Kidney epithelial cell (primary cell): ENCODE data around the gene LRCOL1. TPM values are rescaled to one million over a fixed set of nuclear protein-coding genes. Genes with fewer than 3 reads are reported as not detected.

Source experiments
- DNase-seq: peaks from one replicate; pipeline ENCODE4 v3.0.0-alpha.2; 2010; ENCODE audit warnings: low read depth
- H3K27me3 ChIP-seq: 2 replicates; pipeline ENCODE4 v1.6.0; 2011; ENCODE audit warnings: low read length; ENCODE audit not compliant: control insufficient read depth, insufficient read depth
- H3K36me3 ChIP-seq: 2 replicates; pipeline ENCODE4 v1.5.1; 2011; ENCODE audit warnings: low read length; ENCODE audit not compliant: control insufficient read depth, insufficient read depth
- H3K4me3 ChIP-seq: 2 replicates; pipeline ENCODE4 v1.5.1; 2011; ENCODE audit warnings: low read depth, mild to moderate bottlenecking, control low read depth, low read length
- total RNA-seq: library from RNA; depleted of rRNA; stranded (reverse); fragments of >200 nt; gene quantifications from 2 replicates; pipeline ENCODE4 v1.2.3, GENCODE V29; 2015
- TF ChIP-seq, protein P1 (sequence below): IDR thresholded peaks from 2 replicates; pipeline ENCODE4 v1.5.1; 2011; ENCODE audit warnings: mild to moderate bottlenecking, moderate library complexity, low read length, control low read depth, inconsistent platforms; ENCODE audit not compliant: insufficient read depth, poor library complexity, severe bottlenecking

The LRCOL1 gene
- total RNA-seq, 1 donor from 2014 or later, result not detected

DNA sequence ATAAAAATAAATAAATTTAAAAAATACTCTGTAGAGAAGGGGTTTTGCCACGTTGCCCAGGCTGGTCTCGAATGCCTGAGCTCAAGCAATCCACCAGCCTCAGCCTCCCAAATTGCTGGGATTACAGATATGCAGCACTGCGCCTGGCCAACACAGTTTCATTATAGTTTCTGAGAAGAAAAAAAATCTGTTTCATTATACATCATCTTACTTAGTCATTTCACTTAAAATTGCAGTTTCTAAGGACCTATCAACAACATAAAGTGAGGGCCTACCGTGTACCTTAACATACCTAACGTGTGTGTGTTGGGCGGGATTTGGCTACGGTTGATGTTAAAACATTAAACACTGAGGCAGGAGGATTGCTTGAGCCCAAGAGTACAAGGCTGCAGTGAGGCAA, 36.5 kb upstream of the LRCOL1 start:
- H3K36me3 ChIP-seq, result peaks cover 1% of the 10 kb centered on the region
- TF ChIP-seq, protein P1, sequence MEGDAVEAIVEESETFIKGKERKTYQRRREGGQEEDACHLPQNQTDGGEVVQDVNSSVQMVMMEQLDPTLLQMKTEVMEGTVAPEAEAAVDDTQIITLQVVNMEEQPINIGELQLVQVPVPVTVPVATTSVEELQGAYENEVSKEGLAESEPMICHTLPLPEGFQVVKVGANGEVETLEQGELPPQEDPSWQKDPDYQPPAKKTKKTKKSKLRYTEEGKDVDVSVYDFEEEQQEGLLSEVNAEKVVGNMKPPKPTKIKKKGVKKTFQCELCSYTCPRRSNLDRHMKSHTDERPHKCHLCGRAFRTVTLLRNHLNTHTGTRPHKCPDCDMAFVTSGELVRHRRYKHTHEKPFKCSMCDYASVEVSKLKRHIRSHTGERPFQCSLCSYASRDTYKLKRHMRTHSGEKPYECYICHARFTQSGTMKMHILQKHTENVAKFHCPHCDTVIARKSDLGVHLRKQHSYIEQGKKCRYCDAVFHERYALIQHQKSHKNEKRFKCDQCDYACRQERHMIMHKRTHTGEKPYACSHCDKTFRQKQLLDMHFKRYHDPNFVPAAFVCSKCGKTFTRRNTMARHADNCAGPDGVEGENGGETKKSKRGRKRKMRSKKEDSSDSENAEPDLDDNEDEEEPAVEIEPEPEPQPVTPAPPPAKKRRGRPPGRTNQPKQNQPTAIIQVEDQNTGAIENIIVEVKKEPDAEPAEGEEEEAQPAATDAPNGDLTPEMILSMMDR, result no peak
- DNase-seq, result no peak
- no peak overlapping the region for H3K4me3 ChIP-seq
- no peaks in the 10 kb centered on the region for H3K27me3 ChIP-seq

DNA sequence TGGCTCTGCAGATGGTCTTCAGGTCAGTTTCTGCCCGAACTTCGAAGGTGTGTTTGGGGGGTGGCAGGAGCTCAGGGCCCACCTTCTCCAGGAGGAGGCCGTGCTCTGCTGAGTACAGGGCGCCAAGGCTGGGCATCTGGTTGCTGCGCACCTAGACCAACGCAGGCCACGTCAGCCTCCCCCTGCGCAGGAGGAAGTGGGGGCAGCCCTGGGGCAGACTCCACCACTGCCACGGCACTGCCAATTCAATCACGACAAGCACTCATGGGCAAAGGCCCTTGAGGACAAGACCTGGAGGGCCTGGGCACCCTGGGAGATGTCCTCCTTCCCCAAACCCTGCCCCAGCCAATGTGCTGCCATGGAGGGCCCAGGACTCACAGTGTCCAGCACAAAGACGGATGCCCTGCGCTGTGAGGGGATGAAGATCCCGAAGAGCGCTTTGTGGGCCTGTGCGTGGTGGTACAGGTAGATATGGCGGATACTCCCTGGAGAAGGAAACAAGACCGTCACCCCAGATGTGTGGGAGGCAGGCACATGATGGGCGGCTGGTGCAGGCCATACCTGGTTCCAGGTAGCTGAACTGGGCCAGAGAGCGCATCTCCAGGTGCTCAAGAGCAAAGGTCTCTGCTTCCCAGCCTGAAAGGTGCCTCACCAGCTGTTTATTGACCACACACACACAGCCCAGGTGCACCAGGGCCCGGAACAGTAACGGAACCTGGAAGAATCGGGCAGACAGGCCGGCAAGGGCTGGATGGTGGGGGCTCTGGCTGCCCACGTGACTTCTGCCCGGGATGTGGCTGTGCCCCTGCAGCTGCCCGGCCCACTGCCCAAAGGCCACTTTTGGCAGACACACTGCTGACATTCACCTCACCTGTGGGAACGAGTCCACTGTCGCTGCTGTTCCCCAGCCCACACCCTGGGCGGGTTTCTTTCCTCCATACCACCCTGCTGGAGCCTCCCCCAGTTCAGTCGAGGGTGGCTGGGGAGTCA, 32.8 kb upstream of the LRCOL1 start:
- TF ChIP-seq, protein P1, result no peak
- H3K4me3 ChIP-seq, result no peak overlapping the region
- no peak for DNase-seq
- no peaks in the 10 kb centered on the region for H3K27me3 ChIP-seq
- peaks cover 1% of the 10 kb centered on the region for H3K36me3 ChIP-seq

DNA sequence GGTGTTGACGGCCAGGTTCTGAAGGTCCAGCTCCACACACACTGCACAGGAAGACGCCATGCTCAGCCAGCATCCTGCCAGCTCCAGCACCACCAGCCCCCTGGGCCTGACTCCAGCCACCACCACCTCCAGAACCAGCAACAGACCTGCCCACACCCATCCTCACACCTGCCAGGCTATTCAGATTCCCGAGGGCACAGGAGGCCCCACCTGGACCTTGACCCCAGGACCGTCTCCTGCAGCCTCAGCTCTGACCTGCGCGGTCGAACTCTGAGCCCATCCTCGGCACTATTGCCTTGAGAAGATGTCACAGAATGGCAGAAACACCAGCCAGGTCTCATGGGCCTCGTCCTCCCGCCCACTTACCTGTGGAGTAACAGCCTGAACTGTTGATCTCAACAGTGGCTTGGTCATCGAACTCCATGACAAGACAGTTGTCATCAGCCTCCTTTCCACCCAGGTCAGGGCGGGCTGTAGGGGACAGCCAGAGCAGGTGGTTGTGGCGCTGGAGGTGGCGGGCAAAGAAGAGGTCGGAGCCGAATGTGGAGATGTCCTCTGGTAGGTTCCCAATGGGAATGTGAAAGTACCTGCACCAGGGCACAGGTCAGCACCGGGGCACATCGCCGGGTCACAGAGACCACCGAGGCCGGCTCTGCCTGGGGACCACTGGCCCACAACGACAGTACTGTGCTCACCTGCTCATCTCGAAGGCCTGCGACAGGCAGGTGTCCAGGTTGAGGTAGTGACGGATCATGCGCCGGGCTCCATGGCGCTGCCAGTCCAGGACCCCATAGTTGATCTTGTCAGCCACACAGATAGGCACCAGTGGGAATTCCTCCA, 31.6 kb upstream of the LRCOL1 start:
- Histone ChIP-seq H3K4me3 (no peak overlapping the region), H3K36me3 (peaks cover 1% of the 10 kb centered on the region), H3K27me3 (no peaks in the 10 kb centered on the region)
- DNase-seq, result no peak
- TF ChIP-seq, protein P1, result no peak

DNA sequence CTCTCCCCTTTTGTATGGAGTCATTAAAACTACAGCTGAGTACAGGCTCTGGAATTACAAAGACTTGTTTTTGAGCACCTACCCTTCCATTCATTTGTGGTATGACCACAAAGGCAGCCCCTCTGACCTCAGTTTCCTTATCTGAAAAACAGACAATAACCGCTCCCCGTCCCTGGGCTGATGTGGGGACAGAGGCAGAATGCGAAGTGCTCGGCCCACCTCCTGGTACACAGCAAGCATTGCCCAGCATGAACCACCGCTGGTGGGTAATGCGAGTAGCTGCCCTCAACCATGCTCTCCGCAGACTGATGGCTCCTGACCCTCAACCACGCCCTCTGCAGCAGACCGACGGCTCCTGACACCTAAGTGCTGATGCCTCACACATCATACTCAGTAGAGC, 30.6 kb upstream of the LRCOL1 start:
- TF ChIP-seq, protein P1, result no peak
- Histone ChIP-seq H3K4me3 (no peak overlapping the region), H3K36me3 (peaks cover 1% of the 10 kb centered on the region), H3K27me3 (no peaks in the 10 kb centered on the region)
- no peak for DNase-seq

DNA sequence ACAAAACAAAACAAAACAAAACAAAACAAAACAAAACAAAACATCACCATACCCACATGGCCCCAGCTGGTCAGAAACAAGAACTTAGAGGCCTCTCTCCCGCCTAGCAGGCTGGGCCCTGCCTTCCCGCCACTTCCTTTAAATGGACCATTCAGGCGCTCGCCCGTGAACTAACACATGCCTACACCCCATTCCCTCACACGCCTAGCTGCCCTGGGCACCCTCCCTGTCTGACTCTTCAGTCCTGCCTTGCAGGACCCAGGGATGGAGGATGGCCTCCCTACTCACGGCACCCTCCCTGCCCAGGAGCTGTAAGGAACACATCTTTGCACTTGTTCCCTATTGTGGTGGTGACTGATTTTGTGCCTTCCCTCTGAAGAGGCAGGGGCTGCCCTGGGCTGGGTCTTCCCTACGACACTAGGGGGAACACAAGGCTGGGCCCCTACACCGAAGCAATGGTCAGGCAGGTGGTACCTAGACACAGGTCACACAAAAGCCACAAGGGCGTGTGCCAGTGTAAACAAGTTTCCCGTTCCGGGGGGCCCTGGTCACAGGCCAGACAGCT, 29.7 kb upstream of the LRCOL1 start:
- Histone ChIP-seq H3K27me3 (no peaks in the 10 kb centered on the region), H3K4me3 (no peak overlapping the region), H3K36me3 (peaks cover 1% of the 10 kb centered on the region)
- no peak for DNase-seq
- TF ChIP-seq, protein P1, result no peak
